Liver (tissue), 3 donors: ENCODE results near the gene EMSY.

Experiments used
- ATF3 ChIP-seq: IDR thresholded peaks from 2 replicates; pipeline ENCODE4 v1.6.1; 2016; ENCODE audit warnings: antibody characterized with exemption
- CTCF ChIP-seq: fragments of 150-350 bp; IDR thresholded peaks from 2 replicates; pipeline ENCODE4 v1.5.1; 2017; ENCODE audit warnings: improper control_type of control experiment, low read depth, low read length; ENCODE audit not compliant: missing input control
- GABPA ChIP-seq, 2 donors: IDR thresholded peaks in 1 of 2; conservative IDR thresholded peaks in 1 of 2; 2 replicates each; pipeline ENCODE4 v1.6.1; 2016; ENCODE audit warnings: antibody characterized with exemption in 2 of 2, mild to moderate bottlenecking in 1 of 2, moderate library complexity in 1 of 2
- HNF4G ChIP-seq: IDR thresholded peaks from 2 replicates; pipeline ENCODE4 v1.6.1; 2016; ENCODE audit warnings: antibody characterized with exemption
- MAX ChIP-seq: IDR thresholded peaks from 2 replicates; pipeline ENCODE4 v1.6.1; 2016; ENCODE audit warnings: antibody characterized with exemption
- NR2F2 ChIP-seq: IDR thresholded peaks from 2 replicates; pipeline ENCODE4 v1.6.1; 2016; ENCODE audit warnings: antibody characterized with exemption
- RAD21 ChIP-seq, 2 donors: IDR thresholded peaks; 2 replicates each; pipeline ENCODE4 v1.6.1; 2016; ENCODE audit warnings: antibody characterized with exemption in 2 of 2, mild to moderate bottlenecking in 2 of 2
- REST ChIP-seq: IDR thresholded peaks from 2 replicates; pipeline ENCODE4 v1.6.1; 2016; ENCODE audit warnings: antibody characterized with exemption, mild to moderate bottlenecking
- RXRA ChIP-seq, 2 donors: IDR thresholded peaks; 2 replicates each; pipeline ENCODE4 v1.6.1; 2017 to 2018; ENCODE audit warnings: antibody characterized with exemption in 2 of 2, mild to moderate bottlenecking in 1 of 2
- SP1 ChIP-seq: IDR thresholded peaks from 2 replicates; pipeline ENCODE4 v1.6.1; 2018; ENCODE audit warnings: antibody characterized with exemption, mild to moderate bottlenecking
- TAF1 ChIP-seq: conservative IDR thresholded peaks from 2 replicates; pipeline ENCODE4 v1.6.1; 2016; ENCODE audit warnings: antibody characterized with exemption, mild to moderate bottlenecking
- YY1 ChIP-seq: IDR thresholded peaks from 2 replicates; pipeline ENCODE4 v1.6.1; 2016; ENCODE audit warnings: antibody characterized with exemption, mild to moderate bottlenecking
- ZBTB33 ChIP-seq: IDR thresholded peaks from 2 replicates; pipeline ENCODE4 v1.6.1; 2016; ENCODE audit warnings: antibody characterized with exemption
- donor health status: healthy.
- donor health status: healthy.

- no peak for TF ChIP-seq CTCF
- TF ChIP-seq REST = no peak
- TF ChIP-seq NR2F2 = no peak
- no peak for TF ChIP-seq MAX
- TF ChIP-seq SP1 = no peak
- TF ChIP-seq GABPA (IDR thresholded peaks at IDR 0.05 in 1 of 2, conservative IDR thresholded peaks at IDR 0.05 in 1 of 2) = no peak
- TF ChIP-seq ATF3 = no peak
- TF ChIP-seq TAF1 = no peak
- TF ChIP-seq RAD21 (IDR thresholded peaks at IDR 0.05) = no peak
- TF ChIP-seq YY1 = no peak
- no peak for TF ChIP-seq RXRA (IDR thresholded peaks at IDR 0.05)
- no peak for TF ChIP-seq ZBTB33
- TF ChIP-seq HNF4G = no peak
Measured at GRCh38 chr11:76562541-76562940, 117.7 kb downstream of the EMSY start.
